Glutamatergic neuron (in vitro differentiated cells): ENCODE data around the gene TBX15. TPM values are rescaled to one million over a fixed set of nuclear protein-coding genes. Genes with fewer than 3 reads are reported as not detected.

Source experiments
- DNase-seq: peaks from one replicate; pipeline ENCODE4 v3.0.0; 2022
- H3K27ac Mint-ChIP-seq: one replicate; pipeline ENCODE4 v1.8.0; 2020; ENCODE audit warnings: mild to moderate bottlenecking, mixed read lengths, inconsistent platforms; ENCODE audit not compliant: unreplicated experiment
- H3K27me3 Mint-ChIP-seq: one replicate; pipeline ENCODE4 v1.8.0; 2020; ENCODE audit warnings: mild to moderate bottlenecking, moderate library complexity, mixed read lengths, inconsistent platforms; ENCODE audit not compliant: unreplicated experiment
- H3K36me3 Mint-ChIP-seq: one replicate; pipeline ENCODE4 v1.8.0; 2020; ENCODE audit warnings: mild to moderate bottlenecking, mixed read lengths, inconsistent platforms; ENCODE audit not compliant: unreplicated experiment
- H3K4me1 Mint-ChIP-seq: one replicate; pipeline ENCODE4 v1.8.0; 2020; ENCODE audit warnings: mild to moderate bottlenecking, low read depth, mixed read lengths, inconsistent platforms; ENCODE audit not compliant: unreplicated experiment
- H3K4me3 Mint-ChIP-seq: one replicate; pipeline ENCODE4 v1.8.0; 2020; ENCODE audit warnings: mild to moderate bottlenecking, mixed read lengths, inconsistent platforms; ENCODE audit not compliant: unreplicated experiment
- H3K9me3 Mint-ChIP-seq: one replicate; pipeline ENCODE4 v1.8.0; 2020; ENCODE audit warnings: mild to moderate bottlenecking, moderate library complexity, mixed read lengths, inconsistent platforms; ENCODE audit not compliant: unreplicated experiment
- total RNA-seq: library from RNA; stranded (reverse); fragmentation: NEBNext Ultra II Directional; extraction: Animal tissue kit (Norgen Biotek cat#: 25700); gene quantifications from one replicate; pipeline ENCODE4 v1.2.1, GENCODE V29; 2021; ENCODE audit not compliant: unreplicated experiment
- TF ChIP-seq, protein P1 (sequence below): fragments of 200-600 bp; sonication (generic); IDR thresholded peaks from one replicate; pipeline ENCODE4 v1.5.0; 2021; ENCODE audit not compliant: partially characterized antibody, unreplicated experiment

Gene TBX15
- total RNA-seq, 1 donor from 2014 or later, result 0.69 TPM

DNA sequence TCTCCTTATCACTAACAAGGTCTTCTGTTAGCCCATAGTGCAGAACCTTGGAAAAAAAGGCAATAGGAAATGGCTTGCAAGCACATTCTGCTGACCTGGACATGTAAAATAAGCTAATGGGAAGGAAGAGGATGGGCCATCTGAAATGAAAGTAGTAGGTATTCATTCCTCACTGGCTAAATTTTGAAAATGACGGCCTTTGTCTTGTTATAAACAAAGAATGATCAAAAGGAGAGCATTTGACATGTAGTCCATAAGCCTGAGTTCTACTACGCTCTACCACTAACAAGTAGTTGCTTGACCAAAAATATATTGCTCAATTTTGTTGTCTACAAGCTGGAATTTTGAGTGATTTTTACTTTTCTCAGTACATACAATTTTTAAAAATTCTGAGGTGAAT, 75.6 kb downstream of the TBX15 start:
- Mint-ChIP-seq H3K36me3 (no peaks in the 10 kb centered on the region), H3K4me1 (peaks cover 8% of the 10 kb centered on the region), H3K27me3 (no peaks in the 10 kb centered on the region), H3K27ac (no peak overlapping the region), H3K9me3 (no peaks in the 10 kb centered on the region), H3K4me3 (no peak overlapping the region)
- TF ChIP-seq, protein P1, sequence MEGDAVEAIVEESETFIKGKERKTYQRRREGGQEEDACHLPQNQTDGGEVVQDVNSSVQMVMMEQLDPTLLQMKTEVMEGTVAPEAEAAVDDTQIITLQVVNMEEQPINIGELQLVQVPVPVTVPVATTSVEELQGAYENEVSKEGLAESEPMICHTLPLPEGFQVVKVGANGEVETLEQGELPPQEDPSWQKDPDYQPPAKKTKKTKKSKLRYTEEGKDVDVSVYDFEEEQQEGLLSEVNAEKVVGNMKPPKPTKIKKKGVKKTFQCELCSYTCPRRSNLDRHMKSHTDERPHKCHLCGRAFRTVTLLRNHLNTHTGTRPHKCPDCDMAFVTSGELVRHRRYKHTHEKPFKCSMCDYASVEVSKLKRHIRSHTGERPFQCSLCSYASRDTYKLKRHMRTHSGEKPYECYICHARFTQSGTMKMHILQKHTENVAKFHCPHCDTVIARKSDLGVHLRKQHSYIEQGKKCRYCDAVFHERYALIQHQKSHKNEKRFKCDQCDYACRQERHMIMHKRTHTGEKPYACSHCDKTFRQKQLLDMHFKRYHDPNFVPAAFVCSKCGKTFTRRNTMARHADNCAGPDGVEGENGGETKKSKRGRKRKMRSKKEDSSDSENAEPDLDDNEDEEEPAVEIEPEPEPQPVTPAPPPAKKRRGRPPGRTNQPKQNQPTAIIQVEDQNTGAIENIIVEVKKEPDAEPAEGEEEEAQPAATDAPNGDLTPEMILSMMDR, result no peak
- no peak for DNase-seq

DNA sequence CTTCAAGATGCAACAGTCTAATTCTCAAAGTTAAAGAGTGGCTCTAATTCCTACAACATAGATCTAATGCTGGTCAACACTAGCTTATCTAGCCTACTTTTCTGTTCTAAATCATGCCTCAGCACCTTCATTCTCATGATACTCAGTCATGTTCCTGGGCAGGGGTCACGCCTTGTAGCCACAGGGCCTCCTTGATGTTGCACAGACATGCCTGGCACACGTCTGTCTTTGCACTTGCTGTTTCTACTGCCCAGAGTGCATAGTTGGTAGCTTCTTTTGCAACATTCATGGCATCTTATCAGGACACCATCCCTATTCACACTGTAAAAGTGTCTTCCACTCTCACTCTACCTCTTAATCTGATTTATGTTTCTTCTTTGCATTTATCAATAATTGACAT, 76.6 kb downstream of the TBX15 start:
- no peaks in the 10 kb centered on the region for H3K9me3 Mint-ChIP-seq

DNA sequence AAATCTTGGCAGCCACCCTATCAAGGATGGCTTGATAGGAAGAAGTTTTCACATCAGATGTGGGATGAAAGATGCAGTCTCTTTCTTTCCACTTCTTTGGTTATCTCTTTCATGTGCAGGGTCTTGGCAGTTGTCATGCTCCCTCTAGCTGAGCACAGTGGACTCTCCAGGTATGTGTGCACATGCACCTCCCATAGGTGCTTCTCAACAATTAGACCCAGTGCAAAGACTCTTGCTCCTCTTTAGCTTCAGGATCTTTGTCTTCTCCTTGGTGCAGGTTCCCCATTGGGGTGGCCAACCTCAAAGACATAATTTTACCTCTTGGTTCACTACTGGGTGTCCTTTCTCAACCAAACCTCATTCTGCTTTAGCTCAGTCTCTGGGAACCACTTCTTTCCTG, 80.7 kb downstream of the TBX15 start:
- H3K27me3 Mint-ChIP-seq, result peaks cover 1% of the 10 kb centered on the region
- H3K27ac Mint-ChIP-seq, result no peak overlapping the region

More for the DNA sequence above, 76.6 kb downstream of the TBX15 start:
- Mint-ChIP-seq H3K4me3 (no peak overlapping the region), H3K36me3 (no peaks in the 10 kb centered on the region), H3K4me1 (peaks cover 9% of the 10 kb centered on the region), H3K27ac (no peak overlapping the region), H3K27me3 (no peaks in the 10 kb centered on the region)
- TF ChIP-seq, protein P1, result no peak
- no peak for DNase-seq

DNA sequence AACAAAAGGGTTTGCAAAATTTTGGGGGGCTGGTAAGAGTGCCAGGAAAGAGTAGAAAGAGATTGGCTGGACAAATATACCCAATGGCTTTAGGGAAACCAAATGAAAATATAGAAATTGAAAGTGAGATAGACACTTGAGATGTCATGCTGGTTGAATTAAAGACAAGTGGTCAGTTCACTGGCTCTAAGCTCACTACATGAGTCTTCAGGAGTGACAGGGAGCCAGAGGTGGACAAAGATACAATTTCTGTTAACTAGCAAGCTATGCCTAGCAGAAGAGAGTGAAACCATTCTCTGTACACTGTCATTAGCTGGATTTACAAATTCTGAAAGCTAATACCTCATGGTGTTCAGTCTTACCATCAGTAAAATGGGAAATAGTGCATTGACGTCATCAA, 82.5 kb downstream of the TBX15 start:
- H3K4me3 Mint-ChIP-seq, result no peak overlapping the region
- H3K4me1 Mint-ChIP-seq, result peaks cover 9% of the 10 kb centered on the region
- no peaks in the 10 kb centered on the region for H3K9me3 Mint-ChIP-seq
- no peak for DNase-seq
- H3K27ac Mint-ChIP-seq, result no peak overlapping the region
- TF ChIP-seq, protein P1, result no peak
- H3K36me3 Mint-ChIP-seq, result no peaks in the 10 kb centered on the region
- peaks cover 1% of the 10 kb centered on the region for H3K27me3 Mint-ChIP-seq

More for the DNA sequence above, 80.7 kb downstream of the TBX15 start:
- Mint-ChIP-seq H3K4me1 (peaks cover 9% of the 10 kb centered on the region), H3K9me3 (no peaks in the 10 kb centered on the region), H3K4me3 (no peak overlapping the region), H3K36me3 (no peaks in the 10 kb centered on the region)
- TF ChIP-seq, protein P1, result no peak
- no peak for DNase-seq

DNA sequence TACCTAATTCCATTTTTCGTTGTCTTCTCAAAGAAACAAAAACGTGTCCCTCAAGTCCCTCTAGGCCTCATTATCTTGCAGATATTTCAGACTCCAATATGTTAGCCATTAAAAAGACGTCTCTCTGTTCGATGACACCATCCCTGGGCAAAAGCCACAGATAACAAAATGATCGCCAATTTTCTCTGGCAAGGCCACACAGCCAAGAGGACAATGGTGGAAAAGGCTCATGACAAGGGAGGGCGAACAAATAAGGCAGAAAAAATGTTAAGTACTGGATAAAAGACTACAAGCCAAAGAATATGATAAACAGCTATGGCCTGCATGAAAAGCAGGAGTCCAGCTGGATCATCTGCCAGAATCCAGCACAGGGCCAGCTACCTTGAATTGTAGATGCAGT, 82.9 kb downstream of the TBX15 start:
- TF ChIP-seq, protein P1, result no peak
- H3K9me3 Mint-ChIP-seq, result no peaks in the 10 kb centered on the region
- no peak overlapping the region for H3K27ac Mint-ChIP-seq
- H3K4me3 Mint-ChIP-seq, result no peak overlapping the region
- no peak for DNase-seq
- peaks cover 1% of the 10 kb centered on the region for H3K27me3 Mint-ChIP-seq
- H3K4me1 Mint-ChIP-seq, result peaks cover 9% of the 10 kb centered on the region
- H3K36me3 Mint-ChIP-seq, result no peaks in the 10 kb centered on the region
